Activated T-cell treated with anti-CD3 and anti-CD28 coated beads, Interleukin-2, amount 50 U/mL, for 72 hours (primary cell): Measurements from ENCODE around the gene SBNO2. TPM values are rescaled to one million over a fixed set of nuclear protein-coding genes. Genes with fewer than 3 reads are reported as not detected.
A peak's percentile ranks its signal among the peaks of the same experiment; 100 is the strongest.

Experiments used
- ATAC-seq, 2 donors: fragments of 150-1000 bp; cut with Tn5 transposase; replicated peaks in 1 of 2; 2 replicates each; pipeline ENCODE4 v1.10.0; 2021; ENCODE audit warnings: moderate library complexity in 2 of 2, mild to moderate bottlenecking in 1 of 2
- DNase-seq, 2 donors: peaks; one replicate each; pipeline ENCODE4 v3.0.0; 2021 to 2022; ENCODE audit warnings: mixed read lengths in 1 of 2
- H3K27ac Mint-ChIP-seq: one replicate; pipeline ENCODE4 v1.8.0; 2022; ENCODE audit warnings: mild to moderate bottlenecking, moderate library complexity, mixed read lengths
- H3K27me3 Mint-ChIP-seq: one replicate; pipeline ENCODE4 v1.8.0; 2022; ENCODE audit warnings: low read depth, mixed read lengths
- H3K36me3 Mint-ChIP-seq, 2 donors: one replicate each; pipeline ENCODE4 v1.8.0; 2022; ENCODE audit warnings: mixed read lengths in 2 of 2, mild to moderate bottlenecking in 1 of 2; ENCODE audit not compliant: insufficient read depth in 2 of 2
- H3K4me1 Mint-ChIP-seq: one replicate; pipeline ENCODE4 v1.8.0; 2022; ENCODE audit warnings: low read depth, mixed read lengths
- H3K4me3 Mint-ChIP-seq, 2 donors: one replicate each; pipeline ENCODE4 v1.8.0; 2022; ENCODE audit warnings: mild to moderate bottlenecking in 2 of 2, mixed read lengths in 2 of 2, moderate library complexity in 2 of 2
- H3K9me3 Mint-ChIP-seq, 2 donors: one replicate each; pipeline ENCODE4 v1.8.0; 2022; ENCODE audit warnings: mixed read lengths in 2 of 2
- total RNA-seq, 2 donors: library from RNA; stranded (reverse); gene quantifications; one replicate each; pipeline ENCODE4 v1.2.3, GENCODE V29; 2022

The SBNO2 gene
- total RNA-seq, 2 donors from 2014 or later = 142 to 146 TPM

DNA sequence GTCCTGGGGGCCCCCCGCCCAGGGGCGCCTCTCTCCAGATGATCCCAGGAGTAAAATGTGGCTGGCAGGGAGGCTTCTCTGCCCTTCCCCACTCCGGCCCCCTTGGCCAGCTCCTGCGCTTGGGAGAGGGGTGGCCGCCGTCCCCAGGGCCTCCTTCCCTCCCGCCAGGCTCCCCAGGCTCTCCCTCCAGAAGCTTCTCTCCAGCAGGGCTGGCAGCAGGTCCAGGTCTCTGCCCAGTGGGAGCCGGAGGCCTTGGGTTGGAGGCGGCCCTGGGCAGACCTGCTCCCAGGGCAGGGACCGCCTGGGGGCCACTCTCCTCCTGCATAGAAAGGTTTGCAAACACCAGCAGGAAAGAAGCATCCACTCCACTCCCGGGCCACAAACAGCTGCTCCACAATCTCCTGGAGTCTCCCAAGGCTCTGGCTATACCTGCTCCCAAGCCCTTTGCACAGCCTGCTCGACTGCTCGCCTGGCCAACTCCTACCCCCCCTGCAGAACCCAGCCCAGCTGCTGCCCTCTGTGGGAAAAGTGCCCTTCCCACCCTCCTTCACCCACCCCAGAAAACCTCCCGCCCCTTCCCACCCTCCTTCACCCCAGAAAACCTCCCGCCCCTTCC lies 26.0 kb downstream of the SBNO2 start:
- DNase-seq = no peak
- ATAC-seq = no peak
- Mint-ChIP-seq H3K27ac (no peak overlapping the region), H3K27me3 (no peaks in the 10 kb centered on the region), H3K9me3 (no peaks in the 10 kb centered on the region), H3K36me3 (peaks cover 7 to 12% of the 10 kb centered on the region in 2 donors), H3K4me1 (no peaks in the 10 kb centered on the region), H3K4me3 (no peak overlapping the region)

DNA sequence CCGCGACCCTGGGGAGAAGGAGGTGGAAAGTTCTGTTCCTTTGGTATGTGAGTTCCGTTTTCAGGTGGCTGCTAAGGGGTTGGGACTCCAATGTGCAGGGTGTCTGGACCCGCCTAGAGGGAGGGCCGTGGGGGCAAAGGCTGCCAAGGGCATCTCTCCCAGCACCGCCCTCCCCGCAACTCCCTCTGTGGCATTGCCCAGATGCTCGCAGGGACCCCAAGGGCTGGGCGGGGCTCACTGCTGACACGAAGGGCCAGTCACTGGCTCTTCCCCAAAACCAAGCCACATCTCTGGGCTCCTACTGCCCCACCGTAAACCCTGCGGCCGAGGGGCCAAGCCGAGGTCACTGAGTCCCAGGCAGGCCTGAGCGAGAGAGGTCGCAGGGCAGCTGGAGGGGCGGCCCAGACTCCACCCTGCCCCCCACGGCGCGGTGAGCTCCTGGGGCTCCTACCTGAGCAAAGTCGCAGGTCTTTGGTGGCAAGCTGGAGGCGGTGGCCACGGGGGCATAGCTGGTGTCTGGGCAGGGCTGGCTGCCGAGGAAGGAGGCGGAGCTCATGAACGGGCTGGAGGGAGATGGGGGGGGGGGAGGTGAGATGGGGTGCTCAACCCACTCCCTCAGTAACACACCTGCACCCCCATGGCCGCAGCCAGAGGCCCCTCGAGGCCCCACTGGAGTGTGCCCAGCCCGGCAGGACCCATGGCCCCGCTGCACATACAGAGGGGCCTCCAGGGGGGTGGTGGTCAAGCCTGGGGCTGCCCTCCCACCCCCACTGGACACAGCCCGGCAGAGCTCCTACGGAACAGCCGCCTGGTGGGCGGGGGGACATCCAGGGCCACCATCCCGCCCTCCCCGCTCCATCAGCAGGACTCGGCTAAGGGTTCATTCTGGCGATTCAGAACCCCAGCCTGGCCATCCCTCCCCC lies 26.9 kb downstream of the SBNO2 start:
- DNase-seq (no peak), ATAC-seq (no peak)
- peaks cover 6 to 14% of the 10 kb centered on the region in 2 donors for H3K36me3 Mint-ChIP-seq
- H3K4me1 Mint-ChIP-seq = no peaks in the 10 kb centered on the region
- H3K27ac Mint-ChIP-seq = no peak overlapping the region
- H3K9me3 Mint-ChIP-seq = peaks cover 0 to under 1% of the 10 kb centered on the region in 2 donors
- no peaks in the 10 kb centered on the region for H3K27me3 Mint-ChIP-seq
- H3K4me3 Mint-ChIP-seq = no peak overlapping the region

GRCh38 chr19:1146412-1146699 lies 27.7 kb downstream of the SBNO2 start:
- peaks cover 3 to 4% of the 10 kb centered on the region in 2 donors for H3K9me3 Mint-ChIP-seq

GRCh38 chr19:1145635-1146411 lies 28.2 kb downstream of the SBNO2 start:
- ATAC-seq (no peak), DNase-seq (no peak)
- Mint-ChIP-seq H3K27me3 (no peaks in the 10 kb centered on the region), H3K4me1 (no peaks in the 10 kb centered on the region), H3K36me3 (peaks cover 8 to 18% of the 10 kb centered on the region in 2 donors), H3K4me3 (no peak overlapping the region), H3K27ac (no peak overlapping the region), H3K9me3 (peaks cover 3 to 4% of the 10 kb centered on the region in 2 donors)

More at GRCh38 chr19:1146412-1146699, 27.7 kb downstream of the SBNO2 start:
- Mint-ChIP-seq H3K36me3 (peaks cover 8 to 18% of the 10 kb centered on the region in 2 donors), H3K27ac (no peak overlapping the region), H3K4me1 (no peaks in the 10 kb centered on the region), H3K4me3 (no peak overlapping the region), H3K27me3 (no peaks in the 10 kb centered on the region)
- ATAC-seq (no peak), DNase-seq (no peak)

DNA sequence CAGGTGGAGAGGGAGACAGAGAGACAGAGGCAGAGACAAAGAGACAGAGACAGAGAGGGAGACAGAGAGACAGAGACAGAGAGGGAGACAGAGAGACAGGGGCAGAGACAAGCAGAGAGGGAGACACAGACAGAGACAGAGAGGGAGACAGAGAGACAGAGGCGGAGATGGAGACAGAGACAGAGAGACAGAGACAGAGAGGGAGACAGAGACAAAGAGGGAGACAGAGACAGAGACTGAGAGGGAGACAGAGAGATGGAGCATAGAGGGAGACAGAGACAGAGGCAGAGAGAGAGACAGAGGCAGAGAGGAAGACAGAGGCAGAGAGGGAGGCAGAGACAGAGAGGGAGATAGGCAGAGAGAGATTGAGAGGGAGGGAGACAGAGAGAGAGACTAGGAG lies 29.3 kb downstream of the SBNO2 start:
- Mint-ChIP-seq H3K27me3 (no peaks in the 10 kb centered on the region), H3K9me3 (peaks cover 3 to 4% of the 10 kb centered on the region in 2 donors), H3K36me3 (peaks cover 8 to 19% of the 10 kb centered on the region in 2 donors), H3K4me3 (no peak overlapping the region), H3K27ac (peak overlapping the region; percentile 7), H3K4me1 (no peaks in the 10 kb centered on the region)
- ATAC-seq (no peak), DNase-seq (no peak)

- peaks cover 3 to 4% of the 10 kb centered on the region in 2 donors for H3K9me3 Mint-ChIP-seq
- H3K4me1 Mint-ChIP-seq = no peaks in the 10 kb centered on the region
- H3K27ac Mint-ChIP-seq = no peak overlapping the region
- ATAC-seq (no peak), DNase-seq (no peak)
- no peak overlapping the region for H3K4me3 Mint-ChIP-seq
- H3K36me3 Mint-ChIP-seq = peaks cover 8 to 23% of the 10 kb centered on the region in 2 donors
- H3K27me3 Mint-ChIP-seq = no peaks in the 10 kb centered on the region
These were observed 30.2 kb downstream of the SBNO2 start for GRCh38 chr19:1143828-1144399.

DNA sequence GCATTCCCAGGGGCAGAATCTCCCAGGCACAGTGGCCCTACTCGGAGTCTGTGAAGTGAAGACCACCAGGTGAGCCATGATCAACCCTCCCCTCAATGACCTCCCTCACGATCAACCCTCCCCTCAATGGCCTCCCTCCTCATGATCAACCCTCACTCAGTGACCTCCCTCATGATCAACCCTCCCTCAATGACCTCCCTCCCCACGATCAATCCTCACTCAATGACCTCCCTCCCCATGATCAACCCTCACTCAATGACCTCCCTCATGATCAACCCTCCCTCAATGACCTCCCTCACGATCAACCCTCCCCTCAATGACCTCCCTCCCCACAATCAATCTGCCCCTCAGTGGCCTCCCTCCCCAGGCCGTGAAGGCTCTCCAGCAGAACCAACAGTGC lies 32.1 kb downstream of the SBNO2 start:
- peaks cover 8 to 23% of the 10 kb centered on the region in 2 donors for H3K36me3 Mint-ChIP-seq
- H3K27me3 Mint-ChIP-seq = no peaks in the 10 kb centered on the region
- H3K4me1 Mint-ChIP-seq = no peaks in the 10 kb centered on the region
- ATAC-seq = no peak
- no peak overlapping the region for H3K4me3 Mint-ChIP-seq
- H3K27ac Mint-ChIP-seq = no peak overlapping the region
- H3K9me3 Mint-ChIP-seq = peaks cover 3 to 4% of the 10 kb centered on the region in 2 donors
- no peak for DNase-seq

GRCh38 chr19:1140272-1141027 lies 33.6 kb downstream of the SBNO2 start:
- no peak for ATAC-seq
- H3K9me3 Mint-ChIP-seq = peaks cover 3 to 4% of the 10 kb centered on the region in 2 donors
- H3K4me1 Mint-ChIP-seq = peaks cover 5% of the 10 kb centered on the region
- H3K36me3 Mint-ChIP-seq = peaks cover 8 to 23% of the 10 kb centered on the region in 2 donors
- H3K27me3 Mint-ChIP-seq = no peaks in the 10 kb centered on the region
- DNase-seq = no peak
- no peak overlapping the region for H3K27ac Mint-ChIP-seq
- no peak overlapping the region for H3K4me3 Mint-ChIP-seq

DNA sequence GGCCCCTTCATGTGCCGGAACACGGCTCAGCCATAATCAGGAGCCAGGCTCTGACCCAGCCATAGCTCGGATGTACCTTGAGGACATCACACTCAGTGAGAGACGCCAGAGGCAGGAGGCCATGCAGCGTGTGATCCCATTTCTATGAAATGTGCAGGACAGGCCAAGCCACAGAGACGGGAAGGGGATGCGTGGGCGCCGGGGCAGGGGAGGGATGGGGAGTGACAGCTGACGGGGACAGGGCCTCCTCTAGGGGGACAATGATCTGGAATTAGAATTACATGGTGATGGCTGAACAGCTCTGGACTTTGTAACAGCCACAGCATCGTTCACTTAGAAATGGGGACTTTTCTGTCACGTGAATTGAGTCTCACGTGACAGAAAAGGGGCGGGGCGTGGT lies 34.9 kb downstream of the SBNO2 start:
- ATAC-seq (no peak), DNase-seq (no peak)
- Mint-ChIP-seq H3K27ac (no peak overlapping the region), H3K4me3 (no peak overlapping the region), H3K9me3 (peaks cover 3 to 4% of the 10 kb centered on the region in 2 donors), H3K27me3 (no peaks in the 10 kb centered on the region), H3K4me1 (peaks cover 5% of the 10 kb centered on the region), H3K36me3 (peaks cover 4 to 18% of the 10 kb centered on the region in 2 donors)

GRCh38 chr19:1138121-1138520 lies 35.9 kb downstream of the SBNO2 start:
- DNase-seq (no peak), ATAC-seq (no peak)
- Mint-ChIP-seq H3K9me3 (peaks cover 3 to 4% of the 10 kb centered on the region in 2 donors), H3K4me3 (no peak overlapping the region), H3K36me3 (peaks cover 4 to 11% of the 10 kb centered on the region in 2 donors), H3K4me1 (peaks cover 10% of the 10 kb centered on the region), H3K27me3 (no peaks in the 10 kb centered on the region), H3K27ac (no peak overlapping the region)

- Mint-ChIP-seq H3K27ac (peak overlapping the region; percentile 45), H3K4me3 (peak overlapping the region in 1 of 2 donors; percentile 54), H3K27me3 (no peaks in the 10 kb centered on the region), H3K36me3 (peaks cover 0 to 5% of the 10 kb centered on the region in 2 donors), H3K9me3 (no peaks in the 10 kb centered on the region), H3K4me1 (peaks cover 10% of the 10 kb centered on the region)
- ATAC-seq (no peak), DNase-seq (no peak)
These were observed 37.3 kb downstream of the SBNO2 start for GRCh38 chr19:1136621-1137317.

DNA sequence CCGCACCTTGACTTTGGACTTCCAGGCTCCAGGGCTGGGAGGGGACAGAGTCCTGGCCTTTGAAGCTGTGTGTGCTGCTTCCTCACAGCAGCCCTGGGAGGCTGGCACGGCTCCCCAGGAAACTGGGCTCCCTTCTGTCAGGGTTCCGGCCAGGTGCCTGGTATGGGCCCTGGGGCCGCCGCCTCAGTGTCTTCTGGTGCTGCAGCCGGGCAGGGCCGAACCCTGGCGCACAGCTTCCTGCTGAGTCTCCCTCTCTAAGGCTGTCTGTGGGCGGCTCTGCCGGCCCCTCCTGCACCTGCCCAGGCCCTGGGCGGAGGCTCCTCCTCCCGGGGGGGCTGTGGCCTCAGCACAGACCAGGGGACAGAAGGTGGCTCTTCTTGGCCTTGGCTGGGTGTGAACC lies 37.9 kb downstream of the SBNO2 start:
- DNase-seq (no peak), ATAC-seq (no peak)
- Mint-ChIP-seq H3K27ac (no peak overlapping the region), H3K9me3 (no peaks in the 10 kb centered on the region), H3K4me1 (peaks cover 10% of the 10 kb centered on the region), H3K27me3 (no peaks in the 10 kb centered on the region), H3K4me3 (peak overlapping the region in 1 of 2 donors; percentile 54), H3K36me3 (peaks cover 0 to 5% of the 10 kb centered on the region in 2 donors)
